Fibroblast of pulmonary artery (primary cell): ENCODE measurements around the gene FSHR.
A peak's percentile ranks its signal among the peaks of the same experiment; 100 is the strongest.

ENCODE experiments used
- DNase-seq: peaks from one replicate; pipeline ENCODE4 v3.0.0-alpha.2; 2010; ENCODE audit warnings: low read depth
- H3K4me3 ChIP-seq: replicated peaks from 2 replicates; pipeline ENCODE4 v1.5.1; 2011; ENCODE audit warnings: low read depth, mild to moderate bottlenecking, control low read depth, low read length, moderate library complexity
- TF ChIP-seq, protein P1 (sequence below): IDR thresholded peaks from 2 replicates; pipeline ENCODE4 v1.5.1; 2011; ENCODE audit warnings: mild to moderate bottlenecking, control low read depth, low read length, inconsistent platforms; ENCODE audit errors: missing control alignments

The FSHR gene

DNA sequence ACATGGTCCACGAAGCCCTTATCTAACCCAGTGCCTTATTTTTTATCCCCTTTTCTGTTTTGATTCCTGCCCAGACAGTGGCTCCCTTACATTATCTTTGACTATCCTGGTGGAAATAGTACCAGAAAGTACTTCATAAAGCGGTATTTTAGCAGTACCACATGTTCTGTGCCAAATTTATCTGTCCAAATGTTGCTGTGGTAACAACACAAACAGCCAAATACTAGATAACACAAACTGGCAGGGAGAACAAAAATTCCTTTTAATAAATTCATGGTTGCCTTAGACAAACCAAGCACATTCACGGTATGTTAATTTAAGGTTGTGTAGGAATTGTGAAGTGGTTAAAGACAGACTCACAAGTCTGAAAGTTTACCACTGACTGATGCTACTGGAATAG lies 210.9 kb downstream of the FSHR start:
- peak; percentile 61 for DNase-seq
- TF ChIP-seq, protein P1, sequence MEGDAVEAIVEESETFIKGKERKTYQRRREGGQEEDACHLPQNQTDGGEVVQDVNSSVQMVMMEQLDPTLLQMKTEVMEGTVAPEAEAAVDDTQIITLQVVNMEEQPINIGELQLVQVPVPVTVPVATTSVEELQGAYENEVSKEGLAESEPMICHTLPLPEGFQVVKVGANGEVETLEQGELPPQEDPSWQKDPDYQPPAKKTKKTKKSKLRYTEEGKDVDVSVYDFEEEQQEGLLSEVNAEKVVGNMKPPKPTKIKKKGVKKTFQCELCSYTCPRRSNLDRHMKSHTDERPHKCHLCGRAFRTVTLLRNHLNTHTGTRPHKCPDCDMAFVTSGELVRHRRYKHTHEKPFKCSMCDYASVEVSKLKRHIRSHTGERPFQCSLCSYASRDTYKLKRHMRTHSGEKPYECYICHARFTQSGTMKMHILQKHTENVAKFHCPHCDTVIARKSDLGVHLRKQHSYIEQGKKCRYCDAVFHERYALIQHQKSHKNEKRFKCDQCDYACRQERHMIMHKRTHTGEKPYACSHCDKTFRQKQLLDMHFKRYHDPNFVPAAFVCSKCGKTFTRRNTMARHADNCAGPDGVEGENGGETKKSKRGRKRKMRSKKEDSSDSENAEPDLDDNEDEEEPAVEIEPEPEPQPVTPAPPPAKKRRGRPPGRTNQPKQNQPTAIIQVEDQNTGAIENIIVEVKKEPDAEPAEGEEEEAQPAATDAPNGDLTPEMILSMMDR, result no peak
- H3K4me3 ChIP-seq, result no peak overlapping the region

DNA sequence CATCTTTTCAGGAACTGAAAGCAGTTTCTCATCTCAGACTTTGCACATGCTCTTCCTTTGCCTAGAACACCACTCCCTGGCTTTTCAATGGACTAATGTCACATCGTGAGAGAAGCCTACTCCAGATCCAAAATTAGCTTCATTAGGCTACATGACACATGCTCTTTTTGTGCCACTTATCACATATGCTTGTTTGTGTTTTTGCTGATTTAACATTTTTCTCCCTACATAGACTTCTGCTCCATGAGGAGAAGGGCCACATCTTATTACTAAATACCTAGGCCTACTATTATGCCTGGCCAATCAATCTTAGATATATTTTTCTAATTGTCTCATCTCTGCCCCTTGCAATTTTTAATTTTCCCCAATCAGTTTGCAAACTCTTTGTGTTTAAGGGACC lies 212.4 kb downstream of the FSHR start:
- no peak overlapping the region for H3K4me3 ChIP-seq
- TF ChIP-seq, protein P1, result no peak
- no peak for DNase-seq

DNA sequence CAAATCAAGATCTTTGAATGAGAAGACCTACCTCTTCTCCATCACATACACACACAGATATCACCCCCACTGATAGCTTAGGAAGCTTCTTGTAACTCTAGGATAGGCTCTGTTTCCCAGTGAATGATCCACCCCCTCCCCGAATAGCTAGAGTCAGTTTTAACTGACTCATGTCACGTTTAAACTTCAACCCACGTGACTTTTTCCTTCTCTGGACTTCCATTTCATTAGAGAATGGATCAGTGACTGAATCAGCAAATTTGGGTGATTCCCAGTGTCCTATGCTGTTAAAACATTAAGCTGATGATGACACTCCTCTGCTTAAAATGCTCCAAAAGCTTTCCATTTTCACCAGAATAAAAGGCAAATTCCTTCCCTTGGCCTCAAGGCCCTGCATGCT lies 212.9 kb downstream of the FSHR start:
- TF ChIP-seq, protein P1, result no peak
- H3K4me3 ChIP-seq, result no peak overlapping the region
- no peak for DNase-seq

DNA sequence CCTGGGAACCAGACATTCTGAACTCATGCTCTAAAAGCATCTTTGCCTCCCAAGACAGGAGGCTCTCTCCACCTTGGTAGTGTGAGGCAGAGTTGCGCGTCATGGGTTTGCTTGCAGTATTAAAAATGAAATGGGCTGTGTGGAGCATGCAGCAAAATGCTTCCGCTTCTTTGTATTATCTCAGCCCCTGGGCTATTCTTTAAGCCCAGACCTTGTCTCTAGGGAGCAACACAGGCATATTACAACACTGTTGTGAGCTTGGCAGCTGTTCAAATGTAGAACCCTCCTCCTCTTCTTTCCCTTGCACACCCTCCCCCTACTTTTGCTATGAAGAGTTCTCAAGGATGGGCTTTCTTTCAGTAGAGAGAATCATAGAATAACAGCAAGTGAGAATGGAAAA lies 213.7 kb downstream of the FSHR start:
- DNase-seq, result peak; percentile 86

DNA sequence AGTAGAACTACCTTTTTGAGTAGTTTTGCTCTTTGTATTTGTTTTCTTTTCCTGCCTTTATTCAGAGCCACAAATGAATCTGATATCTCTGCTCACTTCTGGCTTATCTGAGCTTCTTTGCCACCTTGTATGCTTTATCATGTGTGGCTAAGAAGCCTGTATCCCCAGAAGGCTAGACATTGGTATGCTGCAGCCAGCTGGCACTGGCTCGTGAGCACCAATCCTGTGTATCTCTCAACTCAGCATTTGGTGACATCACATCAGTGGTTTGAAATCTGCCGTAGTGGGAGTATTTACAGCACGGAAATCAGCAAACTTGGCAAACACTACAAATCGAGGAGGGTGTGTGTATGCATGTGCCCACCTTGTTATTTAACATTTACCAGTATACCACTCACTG lies 215.1 kb downstream of the FSHR start:
- no peak overlapping the region for H3K4me3 ChIP-seq
- TF ChIP-seq, protein P1, result no peak
- no peak for DNase-seq

More for the DNA sequence above, 213.7 kb downstream of the FSHR start:
- no peak overlapping the region for H3K4me3 ChIP-seq
- TF ChIP-seq, protein P1, result no peak

DNA sequence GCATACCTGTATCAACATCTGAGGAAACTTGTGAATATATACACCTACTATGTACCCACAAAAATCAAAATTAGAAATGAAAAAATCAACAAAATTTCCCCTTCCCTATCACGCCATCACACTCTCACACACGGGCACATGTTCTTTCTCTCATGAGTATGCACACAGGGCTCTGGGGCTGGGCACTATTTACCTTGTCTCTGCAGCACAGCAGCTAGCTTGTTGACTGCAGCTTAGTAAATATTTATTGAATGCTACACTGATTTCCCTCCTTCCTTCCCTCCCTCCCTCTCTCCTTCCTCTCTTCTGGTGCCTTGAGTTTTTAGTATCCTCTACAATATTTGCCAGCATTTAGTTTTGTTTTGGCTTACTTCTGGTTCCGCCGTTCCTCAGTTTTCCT lies 216.1 kb downstream of the FSHR start:
- TF ChIP-seq, protein P1, result no peak
- no peak for DNase-seq
- no peak overlapping the region for H3K4me3 ChIP-seq

DNA sequence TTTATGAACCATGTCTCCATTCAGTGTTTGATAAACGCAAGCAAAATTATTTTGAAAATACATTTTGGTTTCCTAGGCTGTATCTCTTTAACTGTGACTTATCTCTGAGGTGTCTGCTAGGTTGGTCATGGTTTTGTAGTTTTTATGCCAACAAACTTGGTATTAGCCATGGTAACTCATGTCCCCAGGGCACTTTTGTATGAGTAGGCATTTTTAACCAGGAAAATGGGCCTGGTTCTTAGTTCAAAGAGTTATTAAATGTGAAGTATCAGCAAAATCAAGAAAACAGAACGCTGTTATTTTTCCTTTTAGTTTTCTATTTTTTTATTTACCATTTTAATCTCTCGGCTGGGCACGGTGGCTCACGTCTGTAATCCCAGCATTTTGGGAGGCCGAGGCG lies 219.5 kb downstream of the FSHR start:
- TF ChIP-seq, protein P1, result no peak
- DNase-seq, result no peak
- H3K4me3 ChIP-seq, result no peak overlapping the region
